ENCODE measurements around the gene ANKRD36. TPM values are rescaled to one million over a fixed set of nuclear protein-coding genes. Genes with fewer than 3 reads are reported as not detected.
"Not testable (repeated sequence)": the region's sequence is repeated elsewhere in the genome, so short reads cannot be mapped to it uniquely, and the experiment has no call there.

Gene ANKRD36
- total and polyA plus RNA-seq, 2 of the 13 experiments (the other 11 are each of a cell fraction or from before 2014, with no cell fraction given), result 6.4 to 27.3 TPM

GRCh38 chr2:97230848-97231585 is 118.1 kb downstream of the ANKRD36 start:
- intact Hi-C loops (cut with micrococcal nuclease; ENCODE audit: unreplicated experiment); H3K36me3 ChIP-seq (replicated peaks in 1 of 2; ENCODE audit: control insufficient read depth in 1 of 2, insufficient read depth in 2 of 2, low read length in 2 of 2); H2AFZ ChIP-seq (ENCODE audit: low read length); H3K27ac ChIP-seq (ENCODE audit: extremely low read length, insufficient read depth, low read length); H3K4me1 ChIP-seq (ENCODE audit: insufficient read depth, low read length); FAIRE-seq; H3K9ac ChIP-seq (ENCODE audit: insufficient read depth, low read depth, low read length); CTCF ChIA-PET (ENCODE audit: low intra/inter-chr PET ratio, low total read pairs); DNase-seq (ENCODE audit: low spot score); BruUV-seq (replicated peaks); H3K27me3 ChIP-seq (ENCODE audit: control insufficient read depth in 1 of 2, insufficient read depth in 2 of 2, low read length in 2 of 2); POLR2A ChIA-PET; ATAC-seq; H3K9me3 ChIP-seq (ENCODE audit: low read length); H3K79me2 ChIP-seq (ENCODE audit: insufficient read depth, low read length); H3K4me2 ChIP-seq (ENCODE audit: low read depth, low read length); H3K4me3 ChIP-seq (replicated peaks in 1 of 3; ENCODE audit: insufficient read depth in 1 of 3, low read depth in 2 of 3, low read length in 3 of 3); in situ Hi-C loops (cut with HindIII; ENCODE audit: extremely low pct_ligation_motif_present, low pct_unique_long_range_greater_than_20kb); H4K20me1 ChIP-seq (ENCODE audit: insufficient read depth, low read length); TF ChIP-seq FOXA1 (IDR thresholded peaks at IDR 0.05): not testable (repeated sequence)
- WGBS (ENCODE audit: low lambda C conversion rate), result 95% methylated on average over 10 of the region's 10 CpGs
- TF ChIP-seq, protein P1, sequence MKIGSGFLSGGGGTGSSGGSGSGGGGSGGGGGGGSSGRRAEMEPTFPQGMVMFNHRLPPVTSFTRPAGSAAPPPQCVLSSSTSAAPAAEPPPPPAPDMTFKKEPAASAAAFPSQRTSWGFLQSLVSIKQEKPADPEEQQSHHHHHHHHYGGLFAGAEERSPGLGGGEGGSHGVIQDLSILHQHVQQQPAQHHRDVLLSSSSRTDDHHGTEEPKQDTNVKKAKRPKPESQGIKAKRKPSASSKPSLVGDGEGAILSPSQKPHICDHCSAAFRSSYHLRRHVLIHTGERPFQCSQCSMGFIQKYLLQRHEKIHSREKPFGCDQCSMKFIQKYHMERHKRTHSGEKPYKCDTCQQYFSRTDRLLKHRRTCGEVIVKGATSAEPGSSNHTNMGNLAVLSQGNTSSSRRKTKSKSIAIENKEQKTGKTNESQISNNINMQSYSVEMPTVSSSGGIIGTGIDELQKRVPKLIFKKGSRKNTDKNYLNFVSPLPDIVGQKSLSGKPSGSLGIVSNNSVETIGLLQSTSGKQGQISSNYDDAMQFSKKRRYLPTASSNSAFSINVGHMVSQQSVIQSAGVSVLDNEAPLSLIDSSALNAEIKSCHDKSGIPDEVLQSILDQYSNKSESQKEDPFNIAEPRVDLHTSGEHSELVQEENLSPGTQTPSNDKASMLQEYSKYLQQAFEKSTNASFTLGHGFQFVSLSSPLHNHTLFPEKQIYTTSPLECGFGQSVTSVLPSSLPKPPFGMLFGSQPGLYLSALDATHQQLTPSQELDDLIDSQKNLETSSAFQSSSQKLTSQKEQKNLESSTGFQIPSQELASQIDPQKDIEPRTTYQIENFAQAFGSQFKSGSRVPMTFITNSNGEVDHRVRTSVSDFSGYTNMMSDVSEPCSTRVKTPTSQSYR (CRISPR knock-in tag; IDR thresholded peaks at IDR 0.05; ENCODE audit: borderline replicate concordance), result peak; percentile 82; the same call in 1 of the 2 replicates
- peak; percentile 53 for TF ChIP-seq FOXA1 (CRISPR knock-in tag; IDR thresholded peaks at IDR 0.05)

- H3K4me1 ChIP-seq (ENCODE audit: insufficient read depth, low read length); H3K4me3 ChIP-seq (replicated peaks in 1 of 3; ENCODE audit: insufficient read depth in 1 of 3, low read depth in 2 of 3, low read length in 3 of 3); POLR2A ChIA-PET; H3K9ac ChIP-seq (ENCODE audit: insufficient read depth, low read depth, low read length); intact Hi-C loops (cut with micrococcal nuclease; ENCODE audit: unreplicated experiment); H3K36me3 ChIP-seq (replicated peaks in 1 of 2; ENCODE audit: control insufficient read depth in 1 of 2, insufficient read depth in 2 of 2, low read length in 2 of 2); H3K79me2 ChIP-seq (ENCODE audit: insufficient read depth, low read length); H3K4me2 ChIP-seq (ENCODE audit: low read depth, low read length); H3K27me3 ChIP-seq (ENCODE audit: control insufficient read depth in 1 of 2, insufficient read depth in 2 of 2, low read length in 2 of 2); H4K20me1 ChIP-seq (ENCODE audit: insufficient read depth, low read length); H3K9me3 ChIP-seq (ENCODE audit: low read length); DNase-seq (ENCODE audit: low spot score); in situ Hi-C loops (cut with HindIII; ENCODE audit: extremely low pct_ligation_motif_present, low pct_unique_long_range_greater_than_20kb); H3K27ac ChIP-seq (ENCODE audit: extremely low read length, insufficient read depth, low read length); CTCF ChIA-PET (ENCODE audit: low intra/inter-chr PET ratio, low total read pairs); FAIRE-seq; H2AFZ ChIP-seq (ENCODE audit: low read length); ATAC-seq; BruUV-seq (replicated peaks): not testable (repeated sequence)
- WGBS (ENCODE audit: low lambda C conversion rate), result 95% methylated on average over 1 of the region's 1 CpG
Observed at GRCh38 chr2:97232981-97233380, 120.0 kb downstream of the ANKRD36 start.

DNA sequence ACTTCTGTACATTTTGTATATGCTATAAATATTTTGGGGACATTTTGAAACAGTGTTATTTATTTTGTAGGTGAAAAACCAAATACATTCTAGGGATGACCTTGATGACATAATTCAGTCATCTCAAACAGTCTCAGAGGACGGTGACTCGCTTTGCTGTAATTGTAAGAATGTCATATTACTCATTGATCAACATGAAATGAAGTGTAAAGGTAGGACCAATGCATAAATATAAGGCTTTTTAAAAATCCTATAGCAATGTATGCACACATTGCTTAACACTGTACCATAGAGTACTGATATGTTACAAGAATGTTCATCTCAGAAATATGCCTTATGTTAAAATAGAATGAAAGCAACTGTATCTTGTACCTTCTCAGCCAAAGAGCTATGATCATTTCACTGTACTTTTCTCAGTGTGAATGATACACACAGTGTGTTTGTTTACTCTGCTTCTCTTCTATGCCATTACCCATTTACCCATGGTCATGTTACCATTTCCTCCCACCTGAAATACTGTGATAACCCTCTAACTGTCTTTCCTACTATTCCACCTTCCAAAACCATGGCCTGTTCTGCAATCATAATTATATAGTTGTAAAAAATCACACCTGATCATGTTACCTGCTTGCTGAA is 120.8 kb downstream of the ANKRD36 start:
- H2AFZ ChIP-seq (ENCODE audit: low read length); BruUV-seq (replicated peaks); CTCF ChIA-PET (ENCODE audit: low intra/inter-chr PET ratio, low total read pairs); H3K9ac ChIP-seq (ENCODE audit: insufficient read depth, low read depth, low read length); H3K36me3 ChIP-seq (replicated peaks in 1 of 2; ENCODE audit: control insufficient read depth in 1 of 2, insufficient read depth in 2 of 2, low read length in 2 of 2); H3K4me3 ChIP-seq (replicated peaks in 1 of 3; ENCODE audit: insufficient read depth in 1 of 3, low read depth in 2 of 3, low read length in 3 of 3); POLR2A ChIA-PET; in situ Hi-C loops (cut with HindIII; ENCODE audit: extremely low pct_ligation_motif_present, low pct_unique_long_range_greater_than_20kb); intact Hi-C loops (cut with micrococcal nuclease; ENCODE audit: unreplicated experiment); H3K79me2 ChIP-seq (ENCODE audit: insufficient read depth, low read length); H3K9me3 ChIP-seq (ENCODE audit: low read length); H4K20me1 ChIP-seq (ENCODE audit: insufficient read depth, low read length); H3K27me3 ChIP-seq (ENCODE audit: control insufficient read depth in 1 of 2, insufficient read depth in 2 of 2, low read length in 2 of 2); H3K4me2 ChIP-seq (ENCODE audit: low read depth, low read length); H3K27ac ChIP-seq (ENCODE audit: extremely low read length, insufficient read depth, low read length); H3K4me1 ChIP-seq (ENCODE audit: insufficient read depth, low read length); FAIRE-seq; DNase-seq (ENCODE audit: low spot score): not testable (repeated sequence)
- WGBS (ENCODE audit: low lambda C conversion rate), result no CpG with 5 or more reads among the region's 2 CpGs
- peak; percentile 38; the same call in 1 of the 3 replicates for ATAC-seq

Data from HepG2 (cell line).